ENCODE results near the gene ZNF184.

- TF ChIP-seq CTCF (IDR thresholded peaks at IDR 0.05) = no peak
- no peak for TF ChIP-seq USF1 (CRISPR knock-in tag; IDR thresholded peaks at IDR 0.05)
- no peak for TF ChIP-seq TCF7 (CRISPR knock-in tag; IDR thresholded peaks at IDR 0.05; ENCODE audit: low read depth)
- no peak for TF ChIP-seq CREB1 (CRISPR knock-in tag; IDR thresholded peaks at IDR 0.05)
- TF ChIP-seq MAX (CRISPR knock-in tag; IDR thresholded peaks at IDR 0.05) = no peak
- no peak for TF ChIP-seq PREB (CRISPR knock-in tag; IDR thresholded peaks at IDR 0.05; ENCODE audit: borderline replicate concordance)
- no peak for TF ChIP-seq USF2 (CRISPR knock-in tag; IDR thresholded peaks at IDR 0.05)
- no peak for TF ChIP-seq ATF2 (CRISPR knock-in tag; IDR thresholded peaks at IDR 0.05; ENCODE audit: borderline replicate concordance, low read depth)
- TF ChIP-seq SMAD3 (CRISPR knock-in tag; IDR thresholded peaks at IDR 0.05; ENCODE audit: borderline replicate concordance) = no peak
- TF ChIP-seq JUN (CRISPR knock-in tag; IDR thresholded peaks at IDR 0.05) = no peak
- no peak for TF ChIP-seq TP53 (CRISPR knock-in tag; IDR thresholded peaks at IDR 0.05)
- TF ChIP-seq NR2C2 (CRISPR knock-in tag; IDR thresholded peaks at IDR 0.05) = no peak
- no peak for TF ChIP-seq ATF1 (CRISPR knock-in tag; IDR thresholded peaks at IDR 0.05)
- TF ChIP-seq ZNF232 (CRISPR knock-in tag; IDR thresholded peaks at IDR 0.05) = no peak
Measured at GRCh38 chr6:27517238-27517637, 44.3 kb upstream of the ZNF184 start.
